Measurements from ENCODE around the gene METRN.

DNA sequence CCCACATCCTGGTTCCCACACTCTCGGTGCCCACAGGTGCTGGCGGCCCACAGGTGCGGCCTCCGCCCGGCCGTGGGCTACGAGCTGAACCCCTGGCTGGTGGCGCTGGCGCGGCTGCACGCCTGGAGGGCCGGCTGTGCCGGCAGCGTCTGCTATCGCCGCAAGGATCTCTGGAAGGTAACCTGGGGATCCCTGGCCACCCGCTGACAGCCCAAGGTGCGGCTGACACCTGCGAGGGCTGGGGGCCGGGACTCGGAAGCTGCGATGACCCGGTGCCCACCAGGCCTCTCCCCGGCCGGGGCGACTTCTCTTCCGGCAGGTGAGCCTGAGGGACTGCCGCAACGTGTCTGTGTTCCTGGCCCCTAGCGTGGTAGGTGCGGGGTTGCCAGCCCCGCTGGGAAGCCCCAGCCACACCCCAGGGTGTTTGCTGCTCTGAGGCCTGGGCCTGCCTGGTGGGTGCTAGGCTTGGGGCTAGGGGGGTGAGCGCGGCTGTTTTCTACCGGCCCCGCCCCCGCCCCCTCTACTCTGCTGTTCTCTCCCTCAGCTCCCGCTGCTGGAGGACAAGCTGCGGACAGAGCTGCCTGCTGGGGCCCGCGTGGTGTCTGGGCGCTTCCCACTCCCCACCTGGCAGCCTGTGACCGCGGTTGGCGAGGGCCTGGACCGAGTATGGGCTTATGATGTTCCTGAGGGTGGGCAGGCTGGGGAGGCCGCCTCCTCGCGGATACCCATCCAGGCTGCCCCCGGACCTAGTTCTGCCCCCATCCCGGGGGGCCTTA lies 7.0 kb downstream of the METRN start:
- TF ChIP-seq, protein P1, sequence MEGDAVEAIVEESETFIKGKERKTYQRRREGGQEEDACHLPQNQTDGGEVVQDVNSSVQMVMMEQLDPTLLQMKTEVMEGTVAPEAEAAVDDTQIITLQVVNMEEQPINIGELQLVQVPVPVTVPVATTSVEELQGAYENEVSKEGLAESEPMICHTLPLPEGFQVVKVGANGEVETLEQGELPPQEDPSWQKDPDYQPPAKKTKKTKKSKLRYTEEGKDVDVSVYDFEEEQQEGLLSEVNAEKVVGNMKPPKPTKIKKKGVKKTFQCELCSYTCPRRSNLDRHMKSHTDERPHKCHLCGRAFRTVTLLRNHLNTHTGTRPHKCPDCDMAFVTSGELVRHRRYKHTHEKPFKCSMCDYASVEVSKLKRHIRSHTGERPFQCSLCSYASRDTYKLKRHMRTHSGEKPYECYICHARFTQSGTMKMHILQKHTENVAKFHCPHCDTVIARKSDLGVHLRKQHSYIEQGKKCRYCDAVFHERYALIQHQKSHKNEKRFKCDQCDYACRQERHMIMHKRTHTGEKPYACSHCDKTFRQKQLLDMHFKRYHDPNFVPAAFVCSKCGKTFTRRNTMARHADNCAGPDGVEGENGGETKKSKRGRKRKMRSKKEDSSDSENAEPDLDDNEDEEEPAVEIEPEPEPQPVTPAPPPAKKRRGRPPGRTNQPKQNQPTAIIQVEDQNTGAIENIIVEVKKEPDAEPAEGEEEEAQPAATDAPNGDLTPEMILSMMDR (IDR thresholded peaks at IDR 0.05): no peak
- TF ChIP-seq SMC3 (IDR thresholded peaks at IDR 0.05; ENCODE audit: low read depth, low read length) (no peak), TCF12 (IDR thresholded peaks at IDR 0.05) (no peak), RAD21 (IDR thresholded peaks at IDR 0.05; ENCODE audit: low read length) (no peak), EZH2phosphoT487 (IDR thresholded peaks at IDR 0.05; ENCODE audit: borderline replicate concordance, low read depth) (no peak), EP300 (IDR thresholded peaks at IDR 0.05; ENCODE audit: borderline replicate concordance in 1 of 2, low read depth in 1 of 2, low read length in 1 of 2) (no peak), RFX5 (IDR thresholded peaks at IDR 0.05; ENCODE audit: low read length) (no peak), SIN3A (IDR thresholded peaks at IDR 0.05; ENCODE audit: borderline replicate concordance, low read depth, low read length) (no peak), TAF1 (IDR thresholded peaks at IDR 0.05; ENCODE audit: borderline replicate concordance, low read depth, low read length) (no peak)
- TF ChIP-seq, protein P2, sequence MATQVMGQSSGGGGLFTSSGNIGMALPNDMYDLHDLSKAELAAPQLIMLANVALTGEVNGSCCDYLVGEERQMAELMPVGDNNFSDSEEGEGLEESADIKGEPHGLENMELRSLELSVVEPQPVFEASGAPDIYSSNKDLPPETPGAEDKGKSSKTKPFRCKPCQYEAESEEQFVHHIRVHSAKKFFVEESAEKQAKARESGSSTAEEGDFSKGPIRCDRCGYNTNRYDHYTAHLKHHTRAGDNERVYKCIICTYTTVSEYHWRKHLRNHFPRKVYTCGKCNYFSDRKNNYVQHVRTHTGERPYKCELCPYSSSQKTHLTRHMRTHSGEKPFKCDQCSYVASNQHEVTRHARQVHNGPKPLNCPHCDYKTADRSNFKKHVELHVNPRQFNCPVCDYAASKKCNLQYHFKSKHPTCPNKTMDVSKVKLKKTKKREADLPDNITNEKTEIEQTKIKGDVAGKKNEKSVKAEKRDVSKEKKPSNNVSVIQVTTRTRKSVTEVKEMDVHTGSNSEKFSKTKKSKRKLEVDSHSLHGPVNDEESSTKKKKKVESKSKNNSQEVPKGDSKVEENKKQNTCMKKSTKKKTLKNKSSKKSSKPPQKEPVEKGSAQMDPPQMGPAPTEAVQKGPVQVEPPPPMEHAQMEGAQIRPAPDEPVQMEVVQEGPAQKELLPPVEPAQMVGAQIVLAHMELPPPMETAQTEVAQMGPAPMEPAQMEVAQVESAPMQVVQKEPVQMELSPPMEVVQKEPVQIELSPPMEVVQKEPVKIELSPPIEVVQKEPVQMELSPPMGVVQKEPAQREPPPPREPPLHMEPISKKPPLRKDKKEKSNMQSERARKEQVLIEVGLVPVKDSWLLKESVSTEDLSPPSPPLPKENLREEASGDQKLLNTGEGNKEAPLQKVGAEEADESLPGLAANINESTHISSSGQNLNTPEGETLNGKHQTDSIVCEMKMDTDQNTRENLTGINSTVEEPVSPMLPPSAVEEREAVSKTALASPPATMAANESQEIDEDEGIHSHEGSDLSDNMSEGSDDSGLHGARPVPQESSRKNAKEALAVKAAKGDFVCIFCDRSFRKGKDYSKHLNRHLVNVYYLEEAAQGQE (IDR thresholded peaks at IDR 0.05; ENCODE audit: low read depth, low read length): no peak
